COLO829 (cell line): ENCODE data around the gene CFAP65.
A peak's percentile ranks its signal among the peaks of the same experiment; 100 is the strongest.

Source experiments
- DNase-seq: peaks from one replicate; pipeline ENCODE4 v3.0.0; 2012; ENCODE audit warnings: low spot score

Gene CFAP65

GRCh38 chr2:218963601-218964000, 77.7 kb downstream of the CFAP65 start:
- no peak for DNase-seq

GRCh38 chr2:218962859-218963492, 78.3 kb downstream of the CFAP65 start:
- DNase-seq, result peak; percentile 96

GRCh38 chr2:218961651-218962570, 79.4 kb downstream of the CFAP65 start:
- peak; percentile 70 for DNase-seq

- no peak for DNase-seq
Measured at GRCh38 chr2:218961229-218961628, 80.1 kb downstream of the CFAP65 start.

- DNase-seq, result no peak
Measured at GRCh38 chr2:218960309-218961165, 80.8 kb downstream of the CFAP65 start.

- no peak for DNase-seq
Measured at GRCh38 chr2:218959761-218960308, 81.5 kb downstream of the CFAP65 start.

- peak; percentile 97 for DNase-seq
Measured at GRCh38 chr2:218959141-218959731, 82.1 kb downstream of the CFAP65 start, which contains the start of gene CDK5R2. TSS of gene CDK5R2 (plus strand) at chr2:218959666. CDS start at chr2:218959821, 155 bp downstream.

GRCh38 chr2:218958276-218958675, 83.0 kb downstream of the CFAP65 start:
- DNase-seq, result no peak

GRCh38 chr2:218957671-218958070, 83.6 kb downstream of the CFAP65 start:
- DNase-seq, result no peak

- DNase-seq, result no peak
Measured at GRCh38 chr2:218956039-218956438, 85.3 kb downstream of the CFAP65 start.

- no peak for DNase-seq
Measured at GRCh38 chr2:218954541-218955300, 86.6 kb downstream of the CFAP65 start.

- no peak for DNase-seq
Measured at GRCh38 chr2:218953366-218953954, 87.9 kb downstream of the CFAP65 start.
